GM11168 (cell line): ENCODE measurements around the gene KNDC1.

ENCODE experiments used
- in situ Hi-C: fragments of 300-500 bp; cut with MboI; formaldehyde crosslinking; loops from one replicate; pipeline ENCODE4 v1.12.0; 2022; ENCODE audit warnings: low sequenced_read_pairs; ENCODE audit not compliant: unreplicated experiment

KNDC1 gene

GRCh38 chr10:133201948-133202725 lies 42.1 kb downstream of the KNDC1 start:
- in situ Hi-C loops = no loop called here

GRCh38 chr10:133202778-133203651 lies 43.0 kb downstream of the KNDC1 start:
- in situ Hi-C loops = no loop called here

GRCh38 chr10:133203652-133204195 lies 43.7 kb downstream of the KNDC1 start:
- in situ Hi-C loops = no loop called here

GRCh38 chr10:133204226-133205015 lies 44.4 kb downstream of the KNDC1 start:
- in situ Hi-C loops = no loop called here

- in situ Hi-C loops = no loop called here
Measured at GRCh38 chr10:133205146-133205545, 45.1 kb downstream of the KNDC1 start.

GRCh38 chr10:133206356-133207040 lies 46.5 kb downstream of the KNDC1 start:
- in situ Hi-C loops = no loop called here

GRCh38 chr10:133207041-133207600 lies 47.1 kb downstream of the KNDC1 start:
- in situ Hi-C loops = no loop called here

- in situ Hi-C loops = no loop called here
Measured at GRCh38 chr10:133207627-133208026, 47.6 kb downstream of the KNDC1 start.

- in situ Hi-C loops = no loop called here
Measured at GRCh38 chr10:133208466-133208865, 48.4 kb downstream of the KNDC1 start.

- in situ Hi-C loops = no loop called here
Measured at GRCh38 chr10:133209117-133209516, 49.1 kb downstream of the KNDC1 start.

- in situ Hi-C loops = no loop called here
Measured at GRCh38 chr10:133209641-133210040, 49.6 kb downstream of the KNDC1 start.

GRCh38 chr10:133210398-133211140 lies 50.5 kb downstream of the KNDC1 start:
- in situ Hi-C loops = no loop called here

GRCh38 chr10:133211141-133211830 lies 51.3 kb downstream of the KNDC1 start:
- in situ Hi-C loops = no loop called here

GRCh38 chr10:133211959-133212852 lies 52.2 kb downstream of the KNDC1 start:
- in situ Hi-C loops = no loop called here

GRCh38 chr10:133212853-133213494 lies 53.0 kb downstream of the KNDC1 start:
- in situ Hi-C loops = no loop called here

- in situ Hi-C loops = no loop called here
Measured at GRCh38 chr10:133213641-133214467, 53.8 kb downstream of the KNDC1 start.
